ENCODE measurements around the gene SLC5A3.

DNA sequence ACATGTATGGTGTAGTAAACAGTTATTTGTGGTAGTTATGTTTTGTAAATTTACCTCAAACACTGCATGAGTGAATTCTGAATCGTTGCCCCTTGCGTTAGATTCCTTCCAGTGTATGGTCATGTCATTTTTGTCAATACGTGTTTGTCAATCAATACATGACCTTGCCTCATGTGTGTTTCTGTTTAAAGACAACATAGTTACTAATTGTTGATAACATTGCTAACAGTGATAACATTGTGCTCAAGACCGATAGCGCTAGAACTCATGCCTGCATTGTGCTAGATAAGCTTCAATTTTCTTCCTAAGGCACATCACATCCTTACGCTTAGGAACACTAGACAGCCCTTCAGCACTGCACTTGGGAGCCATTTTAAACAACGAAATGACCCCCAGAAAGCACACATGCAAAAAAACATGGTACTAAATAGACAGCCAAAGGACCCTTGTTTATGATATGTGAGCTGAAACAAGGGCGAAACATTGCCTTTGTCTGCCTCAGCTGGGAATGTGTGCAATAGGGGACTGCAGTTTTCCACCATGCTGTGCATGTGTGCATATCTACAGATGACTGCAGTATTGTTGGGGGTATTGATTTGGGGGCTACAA lies 37.3 kb downstream of the SLC5A3 start:
- TF ChIP-seq, protein P1, sequence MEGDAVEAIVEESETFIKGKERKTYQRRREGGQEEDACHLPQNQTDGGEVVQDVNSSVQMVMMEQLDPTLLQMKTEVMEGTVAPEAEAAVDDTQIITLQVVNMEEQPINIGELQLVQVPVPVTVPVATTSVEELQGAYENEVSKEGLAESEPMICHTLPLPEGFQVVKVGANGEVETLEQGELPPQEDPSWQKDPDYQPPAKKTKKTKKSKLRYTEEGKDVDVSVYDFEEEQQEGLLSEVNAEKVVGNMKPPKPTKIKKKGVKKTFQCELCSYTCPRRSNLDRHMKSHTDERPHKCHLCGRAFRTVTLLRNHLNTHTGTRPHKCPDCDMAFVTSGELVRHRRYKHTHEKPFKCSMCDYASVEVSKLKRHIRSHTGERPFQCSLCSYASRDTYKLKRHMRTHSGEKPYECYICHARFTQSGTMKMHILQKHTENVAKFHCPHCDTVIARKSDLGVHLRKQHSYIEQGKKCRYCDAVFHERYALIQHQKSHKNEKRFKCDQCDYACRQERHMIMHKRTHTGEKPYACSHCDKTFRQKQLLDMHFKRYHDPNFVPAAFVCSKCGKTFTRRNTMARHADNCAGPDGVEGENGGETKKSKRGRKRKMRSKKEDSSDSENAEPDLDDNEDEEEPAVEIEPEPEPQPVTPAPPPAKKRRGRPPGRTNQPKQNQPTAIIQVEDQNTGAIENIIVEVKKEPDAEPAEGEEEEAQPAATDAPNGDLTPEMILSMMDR (conservative IDR thresholded peaks at IDR 0.05; ENCODE audit: low read length) = no peak
- TF ChIP-seq EZH2phosphoT487 (IDR thresholded peaks at IDR 0.05; ENCODE audit: borderline replicate concordance, low read depth, low read length) = no peak

Data from OCI-LY7 (cell line).